ENCODE data around the gene KLK8. TPM values are rescaled to one million over a fixed set of nuclear protein-coding genes. Genes with fewer than 3 reads are reported as not detected.
A peak's percentile ranks its signal among the peaks of the same experiment; 100 is the strongest.

The KLK8 gene, protein sequence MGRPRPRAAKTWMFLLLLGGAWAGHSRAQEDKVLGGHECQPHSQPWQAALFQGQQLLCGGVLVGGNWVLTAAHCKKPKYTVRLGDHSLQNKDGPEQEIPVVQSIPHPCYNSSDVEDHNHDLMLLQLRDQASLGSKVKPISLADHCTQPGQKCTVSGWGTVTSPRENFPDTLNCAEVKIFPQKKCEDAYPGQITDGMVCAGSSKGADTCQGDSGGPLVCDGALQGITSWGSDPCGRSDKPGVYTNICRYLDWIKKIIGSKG
- total RNA-seq (2021) (120 and 128 TPM in 2 replicates), Bru-seq, nascent RNA (percentile 71 among the genes with signal in this experiment), BruChase-seq, experiment 1, labeled RNA remaining after a 2-hour chase (percentile 90 among the genes with signal in this experiment), BruChase-seq, experiment 2, labeled RNA remaining after a 6-hour chase (percentile 78 among the genes with signal in this experiment)
- long read RNA-seq, transcript KLK8-206 (4 exons, 481 nt) = minor isoform, 6 of 118 reads
- long read RNA-seq, transcript KLK8-202 (3 exons, 456 nt) = minor isoform, 6 of 118 reads
- long read RNA-seq, transcript KLK8-203 (4 exons, 555 nt) = major isoform, 18 of 118 reads
- long read RNA-seq, transcript KLK8-204 (6 exons, 1,051 nt) = minor isoform, 11 of 118 reads
- long read RNA-seq, partial matches to known transcripts = 51 of 118 reads
- long read RNA-seq, other reads (novel, unspliced or antisense) = 25 of 118 reads

DNA sequence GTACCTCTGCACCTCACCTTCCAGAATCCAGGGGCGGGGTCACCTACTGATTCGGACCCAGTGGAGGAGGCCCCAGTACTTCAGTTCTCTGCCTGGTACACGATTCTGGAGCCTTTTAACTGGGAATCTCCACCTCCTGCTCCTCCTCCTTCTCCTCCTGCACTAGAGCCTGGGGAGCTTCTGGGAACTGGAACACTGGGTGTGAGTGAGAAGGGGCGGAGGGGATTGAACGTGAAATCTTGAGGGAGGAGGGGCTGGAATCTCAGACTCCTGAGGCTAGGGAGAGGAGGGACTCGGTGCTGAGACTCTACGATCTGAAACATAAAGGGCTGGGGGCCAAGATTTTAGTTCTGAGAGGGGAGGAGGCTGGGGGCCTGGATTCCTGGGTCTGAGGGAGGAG, at the start of gene KLK8:
KLK8 (minus strand) TSS at position 90 of the 400 bp plus-strand sequence. CDS start 437 bp downstream, outside the sequence.
- H4K20me1 ChIP-seq (ENCODE audit: insufficient read depth) = no peaks in the 10 kb centered on the region
- no peak for TF ChIP-seq EZH2 (IDR thresholded peaks at IDR 0.05; ENCODE audit: low read depth)
- TF ChIP-seq, protein P1, sequence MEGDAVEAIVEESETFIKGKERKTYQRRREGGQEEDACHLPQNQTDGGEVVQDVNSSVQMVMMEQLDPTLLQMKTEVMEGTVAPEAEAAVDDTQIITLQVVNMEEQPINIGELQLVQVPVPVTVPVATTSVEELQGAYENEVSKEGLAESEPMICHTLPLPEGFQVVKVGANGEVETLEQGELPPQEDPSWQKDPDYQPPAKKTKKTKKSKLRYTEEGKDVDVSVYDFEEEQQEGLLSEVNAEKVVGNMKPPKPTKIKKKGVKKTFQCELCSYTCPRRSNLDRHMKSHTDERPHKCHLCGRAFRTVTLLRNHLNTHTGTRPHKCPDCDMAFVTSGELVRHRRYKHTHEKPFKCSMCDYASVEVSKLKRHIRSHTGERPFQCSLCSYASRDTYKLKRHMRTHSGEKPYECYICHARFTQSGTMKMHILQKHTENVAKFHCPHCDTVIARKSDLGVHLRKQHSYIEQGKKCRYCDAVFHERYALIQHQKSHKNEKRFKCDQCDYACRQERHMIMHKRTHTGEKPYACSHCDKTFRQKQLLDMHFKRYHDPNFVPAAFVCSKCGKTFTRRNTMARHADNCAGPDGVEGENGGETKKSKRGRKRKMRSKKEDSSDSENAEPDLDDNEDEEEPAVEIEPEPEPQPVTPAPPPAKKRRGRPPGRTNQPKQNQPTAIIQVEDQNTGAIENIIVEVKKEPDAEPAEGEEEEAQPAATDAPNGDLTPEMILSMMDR (conservative IDR thresholded peaks at IDR 0.05) = no peak
- H3K79me2 ChIP-seq (ENCODE audit: low read depth) = peaks cover 26% of the 10 kb centered on the region
- peak within 1 kb of the TSS; percentile 77 for H2AFZ ChIP-seq
- intact Hi-C loops (cut with micrococcal nuclease; ENCODE audit: unreplicated experiment) = loop anchor here (1.0 kb wide), 3 partner anchors 9 to 32 kb away; partner anchors contain the start of gene KLK6
- POLR2A ChIA-PET (ENCODE audit: unreplicated experiment) = interaction anchor here (0.5 to 2.1 kb wide), 6 partner anchors 17 to 262 kb away, joined by 3 to 22 read pairs (median 6); partner anchors contain the start of gene KLK6
- no peaks in the 10 kb centered on the region for H3K9me3 ChIP-seq (ENCODE audit: insufficient read depth, low read depth)
- BruUV-seq (replicated peaks) = no TSS peak
- peak within 1 kb of the TSS; percentile 93 for H3K4me2 ChIP-seq
- H3K36me3 ChIP-seq (ENCODE audit: low read depth) = peaks cover 7% of the 10 kb centered on the region; the same call in 1 of the 2 replicates
- H3F3A ChIP-seq (ENCODE audit: insufficient read depth, low read depth) = peaks cover 19% of the 10 kb centered on the region; the same call in 1 of the 2 replicates
- CTCF ChIA-PET = interaction anchor here (0.6 to 2.6 kb wide), 4 partner anchors 9 to 410 kb away, joined by 3 to 20 read pairs (median 5); partner anchors contain the start of gene KLK7
- DNase-seq = peak; percentile 64 to 70
- H3K27ac ChIP-seq = peak within 1 kb of the TSS; percentile 66
- no peaks in the 10 kb centered on the region for H3K9me2 ChIP-seq (ENCODE audit: insufficient read depth)
- H3K4me3 ChIP-seq = peak within 1 kb of the TSS; percentile 64
- no peaks in the 10 kb centered on the region for H3K27me3 ChIP-seq (ENCODE audit: insufficient read depth, low read depth)
- H3K4me1 ChIP-seq (replicated peaks; ENCODE audit: insufficient read depth) = peaks cover 8% of the 10 kb centered on the region

DNA sequence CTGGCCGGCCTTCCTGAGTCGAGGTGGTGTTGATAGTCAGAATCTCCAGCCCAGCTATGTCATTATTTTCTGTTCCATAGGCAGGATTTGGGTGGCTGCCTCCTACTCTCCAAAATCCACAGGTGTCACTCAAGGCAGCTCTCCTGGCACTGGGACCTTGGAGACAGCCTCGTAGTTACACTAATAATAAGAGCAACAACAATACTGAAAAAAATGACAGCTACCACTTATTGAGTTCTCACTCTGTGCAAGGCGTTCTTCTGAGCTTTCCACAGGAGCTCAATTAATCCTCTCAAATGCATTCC, 45.6 kb upstream of the KLK8 start:
- POLR2A ChIA-PET (ENCODE audit: unreplicated experiment) = interaction anchor here (0.6 to 0.9 kb wide), 3 partner anchors 26 to 46 kb away, joined by 3 read pairs; partner anchors contain the start of gene KLK8
- no TSS peak for BruUV-seq (replicated peaks)

DNA sequence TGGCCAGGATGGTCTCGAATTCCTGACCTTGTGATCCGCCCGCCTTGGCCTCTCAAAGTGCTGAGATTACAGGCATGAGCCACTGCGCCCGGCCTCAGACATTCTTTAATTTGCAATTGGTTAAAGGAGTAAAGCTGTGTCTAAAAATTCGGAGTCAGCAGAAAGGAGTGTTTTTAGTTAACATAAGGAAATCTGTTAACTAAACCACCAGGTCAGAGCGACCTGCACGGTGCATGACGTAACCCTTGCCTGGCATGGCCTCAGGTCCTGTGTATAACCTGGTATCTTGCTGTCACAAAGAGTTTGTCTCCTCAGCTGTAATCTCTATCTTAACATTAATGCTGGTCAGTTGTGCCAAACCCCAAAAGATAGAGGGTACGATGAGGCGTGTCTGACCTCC, 42.9 kb upstream of the KLK8 start:
- Histone ChIP-seq H4K20me1 (ENCODE audit: insufficient read depth) (no peaks in the 10 kb centered on the region), H3K4me2 (no peak overlapping the region), H3K27me3 (ENCODE audit: insufficient read depth, low read depth) (peaks cover 43% of the 10 kb centered on the region), H2AFZ (no peak overlapping the region), H3K36me3 (ENCODE audit: low read depth) (no peaks in the 10 kb centered on the region), H3F3A (ENCODE audit: insufficient read depth, low read depth) (0 out of 2 replicates have a peak, but pooled peaks cover 3% of the 10 kb centered on the region), H3K4me3 (no peak overlapping the region), H3K9me3 (ENCODE audit: insufficient read depth, low read depth) (no peaks in the 10 kb centered on the region), H3K79me2 (ENCODE audit: low read depth) (no peaks in the 10 kb centered on the region), H3K27ac (no peak overlapping the region), H3K4me1 (replicated peaks; ENCODE audit: insufficient read depth) (no peaks in the 10 kb centered on the region), H3K9me2 (ENCODE audit: insufficient read depth) (no peaks in the 10 kb centered on the region)
- intact Hi-C loops (cut with micrococcal nuclease; ENCODE audit: unreplicated experiment) = no loop called here
- ChIA-PET POLR2A (ENCODE audit: unreplicated experiment) (no interaction called here), CTCF (no interaction called here)
- no TSS peak for BruUV-seq (replicated peaks)
- TF ChIP-seq EZH2 (IDR thresholded peaks at IDR 0.05; ENCODE audit: low read depth) = no peak
- TF ChIP-seq, protein P1 (conservative IDR thresholded peaks at IDR 0.05) = no peak
- DNase-seq = no peak

More for the DNA sequence above, 45.6 kb upstream of the KLK8 start:
- Histone ChIP-seq H4K20me1 (ENCODE audit: insufficient read depth) (no peaks in the 10 kb centered on the region), H3K4me3 (no peak overlapping the region), H3K9me2 (ENCODE audit: insufficient read depth) (no peaks in the 10 kb centered on the region), H3K9me3 (ENCODE audit: insufficient read depth, low read depth) (no peaks in the 10 kb centered on the region; the same call in 1 of the 2 replicates), H3K4me1 (replicated peaks; ENCODE audit: insufficient read depth) (no peaks in the 10 kb centered on the region), H2AFZ (no peak overlapping the region), H3K27me3 (ENCODE audit: insufficient read depth, low read depth) (peaks cover 55% of the 10 kb centered on the region), H3K36me3 (ENCODE audit: low read depth) (no peaks in the 10 kb centered on the region), H3K27ac (no peak overlapping the region), H3K4me2 (no peak overlapping the region), H3K79me2 (ENCODE audit: low read depth) (no peaks in the 10 kb centered on the region), H3F3A (ENCODE audit: insufficient read depth, low read depth) (0 out of 2 replicates have a peak, but pooled peaks cover 3% of the 10 kb centered on the region)
- CTCF ChIA-PET = no interaction called here
- no peak for DNase-seq
- intact Hi-C loops (cut with micrococcal nuclease; ENCODE audit: unreplicated experiment) = no loop called here
- TF ChIP-seq, protein P1 (conservative IDR thresholded peaks at IDR 0.05) = no peak
- no peak for TF ChIP-seq EZH2 (IDR thresholded peaks at IDR 0.05; ENCODE audit: low read depth)
